ENCODE data around the gene PLXNA2. TPM values are rescaled to one million over a fixed set of nuclear protein-coding genes. Genes with fewer than 3 reads are reported as not detected.

Gene PLXNA2
- total and polyA plus RNA-seq, 2 of the 13 experiments (the other 11 are each of a cell fraction or from before 2014, with no cell fraction given): 1.1 to 2.1 TPM

- intact Hi-C loops (cut with micrococcal nuclease; ENCODE audit: unreplicated experiment) (no loop called here), in situ Hi-C loops (cut with HindIII; ENCODE audit: extremely low pct_ligation_motif_present, low pct_unique_long_range_greater_than_20kb) (no loop called here)
- Histone ChIP-seq H3K36me3 (replicated peaks in 1 of 2; ENCODE audit: control insufficient read depth in 1 of 2, insufficient read depth in 2 of 2, low read length in 2 of 2) (no peaks in the 10 kb centered on the region), H3K9me3 (ENCODE audit: low read length) (no peaks in the 10 kb centered on the region), H3K79me2 (ENCODE audit: insufficient read depth, low read length) (no peaks in the 10 kb centered on the region), H4K20me1 (ENCODE audit: insufficient read depth, low read length) (no peaks in the 10 kb centered on the region), H3K4me3 (replicated peaks in 1 of 3; ENCODE audit: insufficient read depth in 1 of 3, low read depth in 2 of 3, low read length in 3 of 3) (no peak overlapping the region), H3K9ac (ENCODE audit: insufficient read depth, low read depth, low read length) (no peak overlapping the region), H3K4me2 (ENCODE audit: low read depth, low read length) (no peak overlapping the region), H2AFZ (ENCODE audit: low read length) (no peak overlapping the region), H3K4me1 (ENCODE audit: insufficient read depth, low read length) (peaks cover 20% of the 10 kb centered on the region), H3K27ac (ENCODE audit: extremely low read length, insufficient read depth, low read length) (no peak overlapping the region), H3K27me3 (ENCODE audit: control insufficient read depth in 1 of 2, insufficient read depth in 2 of 2, low read length in 2 of 2) (no peaks in the 10 kb centered on the region)
- no peak for DNase-seq (ENCODE audit: low spot score)
- CTCF ChIA-PET (ENCODE audit: low intra/inter-chr PET ratio, low total read pairs): no interaction called here
- no peak for ATAC-seq
- WGBS (ENCODE audit: low lambda C conversion rate): 95% methylated on average over 4 of the region's 7 CpGs
- TF ChIP-seq ZNF160 (CRISPR knock-in tag; IDR thresholded peaks at IDR 0.05): no peak
- no peak for TF ChIP-seq NCOA2 (CRISPR knock-in tag; IDR thresholded peaks at IDR 0.05)
- no peak for TF ChIP-seq ZNF740 (CRISPR knock-in tag; IDR thresholded peaks at IDR 0.05)
- no peak for TF ChIP-seq ZNF660 (CRISPR knock-in tag; IDR thresholded peaks at IDR 0.05; ENCODE audit: borderline replicate concordance, low read depth)
- TF ChIP-seq TP53 (CRISPR knock-in tag; conservative IDR thresholded peaks at IDR 0.05): no peak
- TF ChIP-seq ZNF790 (CRISPR knock-in tag; IDR thresholded peaks at IDR 0.05; ENCODE audit: borderline replicate concordance): no peak
- POLR2A ChIA-PET: no interaction called here
- no peak for FAIRE-seq
- BruUV-seq (replicated peaks): no TSS peak
These were observed 145.4 kb downstream of the PLXNA2 start for GRCh38 chr1:208098773-208099172.

- Histone ChIP-seq H3K79me2 (ENCODE audit: insufficient read depth, low read length) (no peaks in the 10 kb centered on the region), H3K36me3 (replicated peaks in 1 of 2; ENCODE audit: control insufficient read depth in 1 of 2, insufficient read depth in 2 of 2, low read length in 2 of 2) (peaks cover 0 to 2% of the 10 kb centered on the region in 2 experiments; a peak in 1 of 5 replicates), H3K9me3 (ENCODE audit: low read length) (no peaks in the 10 kb centered on the region), H3K4me3 (replicated peaks in 1 of 3; ENCODE audit: insufficient read depth in 1 of 3, low read depth in 2 of 3, low read length in 3 of 3) (no peak overlapping the region), H4K20me1 (ENCODE audit: insufficient read depth, low read length) (no peaks in the 10 kb centered on the region), H3K27me3 (ENCODE audit: control insufficient read depth in 1 of 2, insufficient read depth in 2 of 2, low read length in 2 of 2) (no peaks in the 10 kb centered on the region), H3K4me2 (ENCODE audit: low read depth, low read length) (no peak overlapping the region), H2AFZ (ENCODE audit: low read length) (no peak overlapping the region), H3K27ac (ENCODE audit: extremely low read length, insufficient read depth, low read length) (no peak overlapping the region), H3K9ac (ENCODE audit: insufficient read depth, low read depth, low read length) (no peak overlapping the region), H3K4me1 (ENCODE audit: insufficient read depth, low read length) (no peaks in the 10 kb centered on the region)
- POLR2A ChIA-PET: no interaction called here
- BruUV-seq (replicated peaks): no TSS peak
- peak; percentile 94 for ATAC-seq
- WGBS (ENCODE audit: low lambda C conversion rate): 54% methylated on average over 4 of the region's 4 CpGs
- peak; percentile 50 for DNase-seq (ENCODE audit: low spot score)
- intact Hi-C loops (cut with micrococcal nuclease; ENCODE audit: unreplicated experiment): loop anchor here (1.0 kb wide), 1 partner anchor 73 kb away; no protein-coding TSS in a partner anchor
- FAIRE-seq: no peak
- CTCF ChIA-PET (ENCODE audit: low intra/inter-chr PET ratio, low total read pairs): interaction anchor here (0.8 to 1.0 kb wide), 2 partner anchors 72 to 151 kb away, joined by 3 to 4 read pairs; no protein-coding TSS in a partner anchor
- in situ Hi-C loops (cut with HindIII; ENCODE audit: extremely low pct_ligation_motif_present, low pct_unique_long_range_greater_than_20kb): no loop called here
- TF ChIP-seq ATF7 (IDR thresholded peaks at IDR 0.05) (peak; percentile 81), ATF7 (CRISPR knock-in tag; IDR thresholded peaks at IDR 0.05) (no peak), HDAC2 (CRISPR knock-in tag; IDR thresholded peaks at IDR 0.05) (no peak), RFX1 (IDR thresholded peaks at IDR 0.05) (peak; percentile 62), STAG1 (CRISPR knock-in tag; IDR thresholded peaks at IDR 0.05) (peak; percentile 63), RAD21 (CRISPR knock-in tag; IDR thresholded peaks at IDR 0.05) (0 out of 2 replicates have a peak, but pooled peaks have one; percentile 38), XRCC5 (optimal IDR thresholded peaks at IDR 0.05; ENCODE audit: low read length) (peak; percentile 43), SMC3 (IDR thresholded peaks at IDR 0.05; ENCODE audit: low read length) (peak; percentile 65; the same call in 1 of the 2 replicates), ZFX (CRISPR knock-in tag; IDR thresholded peaks at IDR 0.05; ENCODE audit: low read depth) (peak; percentile 15; the same call in 1 of the 2 replicates), NR2F6 (IDR thresholded peaks at IDR 0.05) (no peak), NR2F6 (CRISPR knock-in tag; IDR thresholded peaks at IDR 0.05) (peak; percentile 38; the same call in 1 of the 2 replicates), RFX3 (CRISPR knock-in tag; IDR thresholded peaks at IDR 0.05) (peak; percentile 41; the same call in 1 of the 2 replicates), ZMAT5 (CRISPR knock-in tag; IDR thresholded peaks at IDR 0.05; ENCODE audit: borderline replicate concordance, low read depth) (no peak)
These were observed 150.1 kb downstream of the PLXNA2 start for GRCh38 chr1:208093754-208094719.

Measured in HepG2 (cell line).